Coronary artery (tissue), 2 donors: ENCODE measurements around the gene MYO1B.

ENCODE experiments used
- DNase-seq: peaks from one replicate; pipeline ENCODE4 v3.0.0-alpha.2; 2017; ENCODE audit warnings: low spot score
- H3K27ac ChIP-seq, 2 donors: fragments of 200-600 bp; sonication (generic); one replicate each; pipeline ENCODE4 v1.5.1; 2016 to 2019
- H3K4me3 ChIP-seq: fragments of 200-600 bp; sonication (generic); 2 replicates; pipeline ENCODE4 v1.5.1; 2016; ENCODE audit warnings: mild to moderate bottlenecking, moderate library complexity
- TF ChIP-seq, protein P1 (sequence below): fragments of 200-600 bp; sonication (generic); IDR thresholded peaks from one replicate; pipeline ENCODE4 v1.5.1; 2019; ENCODE audit warnings: antibody characterized with exemption

The MYO1B gene

DNA sequence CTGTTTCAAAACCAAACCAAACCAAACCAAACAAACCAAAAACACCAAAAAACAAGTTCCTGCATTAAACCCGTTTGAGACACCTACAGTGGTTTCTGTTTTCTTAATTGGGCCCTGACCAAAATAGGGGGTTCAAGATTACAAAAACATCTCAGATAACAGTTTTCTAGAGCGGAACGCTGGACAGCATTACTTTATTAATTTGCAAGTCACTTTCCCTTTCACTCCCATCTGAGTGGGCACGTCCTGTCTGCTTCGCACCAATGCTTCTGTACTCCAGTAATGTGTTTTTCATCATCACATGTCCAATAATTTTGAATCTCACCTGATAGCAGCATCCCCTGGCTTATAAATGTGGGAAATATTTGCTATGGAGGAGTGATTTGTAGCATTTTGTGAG is 11.7 kb upstream of the MYO1B start:
- no peak overlapping the region for H3K4me3 ChIP-seq
- no peak for DNase-seq
- TF ChIP-seq, protein P1, sequence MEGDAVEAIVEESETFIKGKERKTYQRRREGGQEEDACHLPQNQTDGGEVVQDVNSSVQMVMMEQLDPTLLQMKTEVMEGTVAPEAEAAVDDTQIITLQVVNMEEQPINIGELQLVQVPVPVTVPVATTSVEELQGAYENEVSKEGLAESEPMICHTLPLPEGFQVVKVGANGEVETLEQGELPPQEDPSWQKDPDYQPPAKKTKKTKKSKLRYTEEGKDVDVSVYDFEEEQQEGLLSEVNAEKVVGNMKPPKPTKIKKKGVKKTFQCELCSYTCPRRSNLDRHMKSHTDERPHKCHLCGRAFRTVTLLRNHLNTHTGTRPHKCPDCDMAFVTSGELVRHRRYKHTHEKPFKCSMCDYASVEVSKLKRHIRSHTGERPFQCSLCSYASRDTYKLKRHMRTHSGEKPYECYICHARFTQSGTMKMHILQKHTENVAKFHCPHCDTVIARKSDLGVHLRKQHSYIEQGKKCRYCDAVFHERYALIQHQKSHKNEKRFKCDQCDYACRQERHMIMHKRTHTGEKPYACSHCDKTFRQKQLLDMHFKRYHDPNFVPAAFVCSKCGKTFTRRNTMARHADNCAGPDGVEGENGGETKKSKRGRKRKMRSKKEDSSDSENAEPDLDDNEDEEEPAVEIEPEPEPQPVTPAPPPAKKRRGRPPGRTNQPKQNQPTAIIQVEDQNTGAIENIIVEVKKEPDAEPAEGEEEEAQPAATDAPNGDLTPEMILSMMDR, result no peak
- H3K27ac ChIP-seq, result no peak overlapping the region

GRCh38 chr2:191234376-191234775 is 10.8 kb upstream of the MYO1B start:
- Histone ChIP-seq H3K4me3 (no peak overlapping the region), H3K27ac (no peak overlapping the region)
- DNase-seq, result no peak
- TF ChIP-seq, protein P1, result no peak

- TF ChIP-seq, protein P1, result no peak
- no peak overlapping the region for H3K4me3 ChIP-seq
- no peak for DNase-seq
- no peak overlapping the region for H3K27ac ChIP-seq
Measured at GRCh38 chr2:191240871-191241270, 4.3 kb upstream of the MYO1B start.

GRCh38 chr2:191241418-191241817 is 3.8 kb upstream of the MYO1B start:
- no peak overlapping the region for H3K27ac ChIP-seq
- no peak overlapping the region for H3K4me3 ChIP-seq
- TF ChIP-seq, protein P1, result no peak
- no peak for DNase-seq

DNA sequence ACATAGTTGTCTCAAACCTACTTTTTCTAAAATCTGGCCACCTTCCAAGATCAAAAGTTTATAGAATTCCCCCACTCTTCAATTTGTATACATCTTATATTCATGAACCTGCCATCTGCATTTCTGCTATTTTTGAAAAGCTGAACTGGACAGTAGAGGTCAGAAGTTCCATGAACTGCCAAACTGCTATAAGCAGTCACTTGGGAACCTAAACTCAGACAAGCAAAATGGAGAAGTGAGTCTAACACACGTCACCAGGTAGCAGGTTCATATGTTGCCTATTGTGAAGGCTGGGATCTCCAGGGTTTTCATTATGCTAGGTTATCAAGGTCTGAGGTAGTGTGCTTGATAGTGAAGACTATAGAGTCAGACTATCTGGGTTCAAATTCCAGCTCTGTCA is 2.0 kb upstream of the MYO1B start:
- Histone ChIP-seq H3K27ac (no peak overlapping the region), H3K4me3 (no peak overlapping the region)
- TF ChIP-seq, protein P1, result no peak
- DNase-seq, result no peak

DNA sequence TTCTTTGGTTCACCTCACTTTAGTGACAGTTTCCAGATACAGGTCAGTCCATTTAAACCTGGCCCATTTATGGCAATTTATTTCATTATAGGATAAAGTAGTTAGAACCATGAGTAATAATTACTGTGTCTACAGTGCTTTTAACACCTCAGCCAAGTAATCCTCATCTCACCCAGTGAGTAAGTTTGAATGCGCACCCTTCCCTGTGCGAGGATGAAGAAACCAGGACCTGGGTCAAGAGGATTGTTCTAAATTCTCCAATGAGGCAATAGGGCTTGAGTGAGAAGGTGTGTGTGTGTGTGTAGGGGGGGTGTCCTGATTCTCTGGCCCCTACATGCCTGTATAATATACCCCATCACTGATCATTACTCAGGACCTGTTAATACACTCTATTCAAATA is 854 bp upstream of the MYO1B start:
- TF ChIP-seq, protein P1, result no peak
- H3K27ac ChIP-seq, result peak overlapping the region in 1 of 2 donors; percentile 71
- no peak overlapping the region for H3K4me3 ChIP-seq
- DNase-seq, result no peak

DNA sequence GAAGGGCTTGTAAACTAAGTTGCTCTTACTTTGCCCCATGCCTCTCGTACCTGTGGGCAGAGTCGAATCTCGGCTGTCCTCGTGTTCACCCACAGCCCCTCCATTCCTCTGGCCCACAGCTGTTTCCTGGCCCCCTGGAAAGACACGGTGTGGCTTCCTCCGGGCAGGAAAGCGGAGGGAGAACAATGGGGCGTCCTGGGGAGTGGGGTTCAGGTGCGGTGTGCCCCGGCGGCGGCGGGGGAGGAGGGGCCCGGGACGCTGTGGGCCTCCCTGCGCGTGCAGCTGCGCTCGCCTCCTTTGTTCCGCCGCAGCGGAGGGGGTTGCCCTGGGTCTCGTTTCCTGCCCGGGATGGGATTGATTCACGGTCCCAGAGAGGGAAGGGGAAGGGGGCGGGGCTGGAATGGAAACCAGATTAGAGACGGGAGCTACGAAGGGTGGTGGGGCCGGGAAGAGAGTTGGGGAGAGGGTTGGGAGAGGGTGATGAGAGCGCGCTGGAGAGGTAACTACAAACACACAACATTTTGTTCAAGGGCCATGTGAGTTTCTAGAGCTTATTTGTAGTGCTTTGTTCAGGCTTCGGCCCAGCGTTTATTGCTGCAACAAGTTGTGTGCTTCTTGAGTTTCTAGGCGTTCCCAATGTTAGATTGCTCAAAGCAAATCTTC is 796 bp downstream of the MYO1B start:
- DNase-seq, result no peak
- Histone ChIP-seq H3K4me3 (peak overlapping the region; percentile 88), H3K27ac (peak overlapping the region; percentile 71 to 82)
- TF ChIP-seq, protein P1, result no peak
